Bronchial epithelial cell (primary cell): ENCODE results near the gene FBXL13. TPM values are rescaled to one million over a fixed set of nuclear protein-coding genes. Genes with fewer than 3 reads are reported as not detected.
A peak's percentile ranks its signal among the peaks of the same experiment; 100 is the strongest.

Experiments used
- DNase-seq: peaks from one replicate; pipeline ENCODE4 v3.0.0-alpha.2; 2010; ENCODE audit warnings: low read depth
- FAIRE-seq: peaks from 2 replicates; lab custom pipeline; 2011; peaks lifted over from hg19 to GRCh38; lab: Jason Lieb, UNC
- H3K27me3 ChIP-seq: 2 replicates; pipeline ENCODE4 v1.5.1; 2011; ENCODE audit warnings: low read length; ENCODE audit not compliant: control insufficient read depth, insufficient read depth
- H3K36me3 ChIP-seq: 2 replicates; pipeline ENCODE4 v1.5.1; 2011; ENCODE audit warnings: low read length; ENCODE audit not compliant: control insufficient read depth, insufficient read depth
- H3K4me3 ChIP-seq: 2 replicates; pipeline ENCODE4 v1.5.1; 2011; ENCODE audit warnings: mild to moderate bottlenecking, low read depth, low read length, control low read depth
- total RNA-seq: library from RNA; depleted of rRNA; stranded (reverse); fragments of >200 nt; gene quantifications from 2 replicates; pipeline ENCODE4 v1.2.1, GENCODE V29; 2014
- TF ChIP-seq, protein P1 (sequence below): IDR thresholded peaks from 2 replicates; pipeline ENCODE4 v1.5.1; 2011; ENCODE audit warnings: mild to moderate bottlenecking, moderate library complexity, low read length, control low read depth, inconsistent platforms; ENCODE audit not compliant: insufficient read depth, severe bottlenecking

The FBXL13 gene
- total RNA-seq, 1 donor from 2014 or later = 0.26 TPM

- H3K36me3 ChIP-seq = no peaks in the 10 kb centered on the region
- DNase-seq = peak; percentile 96
- H3K4me3 ChIP-seq = no peak overlapping the region
- no peak for FAIRE-seq
- TF ChIP-seq, protein P1, sequence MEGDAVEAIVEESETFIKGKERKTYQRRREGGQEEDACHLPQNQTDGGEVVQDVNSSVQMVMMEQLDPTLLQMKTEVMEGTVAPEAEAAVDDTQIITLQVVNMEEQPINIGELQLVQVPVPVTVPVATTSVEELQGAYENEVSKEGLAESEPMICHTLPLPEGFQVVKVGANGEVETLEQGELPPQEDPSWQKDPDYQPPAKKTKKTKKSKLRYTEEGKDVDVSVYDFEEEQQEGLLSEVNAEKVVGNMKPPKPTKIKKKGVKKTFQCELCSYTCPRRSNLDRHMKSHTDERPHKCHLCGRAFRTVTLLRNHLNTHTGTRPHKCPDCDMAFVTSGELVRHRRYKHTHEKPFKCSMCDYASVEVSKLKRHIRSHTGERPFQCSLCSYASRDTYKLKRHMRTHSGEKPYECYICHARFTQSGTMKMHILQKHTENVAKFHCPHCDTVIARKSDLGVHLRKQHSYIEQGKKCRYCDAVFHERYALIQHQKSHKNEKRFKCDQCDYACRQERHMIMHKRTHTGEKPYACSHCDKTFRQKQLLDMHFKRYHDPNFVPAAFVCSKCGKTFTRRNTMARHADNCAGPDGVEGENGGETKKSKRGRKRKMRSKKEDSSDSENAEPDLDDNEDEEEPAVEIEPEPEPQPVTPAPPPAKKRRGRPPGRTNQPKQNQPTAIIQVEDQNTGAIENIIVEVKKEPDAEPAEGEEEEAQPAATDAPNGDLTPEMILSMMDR = no peak
- H3K27me3 ChIP-seq = no peaks in the 10 kb centered on the region
Measured at GRCh38 chr7:102834999-102835398, 239.6 kb downstream of the FBXL13 start.

- TF ChIP-seq, protein P1 = no peak
- no peak for DNase-seq
Measured at GRCh38 chr7:102834466-102834865, 240.1 kb downstream of the FBXL13 start.

DNA sequence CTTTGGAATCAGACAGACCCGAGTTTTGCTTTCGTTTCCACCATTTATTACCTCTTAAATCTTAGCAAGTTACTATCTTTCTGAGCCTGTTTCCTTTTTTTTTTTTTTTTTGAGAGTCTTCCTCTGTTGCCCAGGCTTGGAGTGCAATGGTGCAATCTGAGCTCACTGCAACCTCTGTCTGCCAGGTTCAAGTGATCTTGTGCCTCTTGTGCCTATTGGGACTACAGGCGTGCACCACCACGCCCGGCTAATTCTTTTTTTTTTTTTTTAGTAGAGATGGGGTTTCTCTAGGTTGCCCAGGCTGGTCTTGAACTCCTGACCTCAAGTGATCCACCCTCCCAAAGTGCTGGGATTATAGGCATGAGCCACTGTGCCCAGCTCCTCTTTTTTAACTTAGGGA, 241.3 kb downstream of the FBXL13 start:
- Histone ChIP-seq H3K36me3 (no peaks in the 10 kb centered on the region), H3K4me3 (no peak overlapping the region), H3K27me3 (no peaks in the 10 kb centered on the region)
- TF ChIP-seq, protein P1 = no peak
- DNase-seq (no peak), FAIRE-seq (no peak)

More at GRCh38 chr7:102834466-102834865, 240.1 kb downstream of the FBXL13 start:
- H3K4me3 ChIP-seq = no peak overlapping the region
- no peaks in the 10 kb centered on the region for H3K27me3 ChIP-seq
- H3K36me3 ChIP-seq = no peaks in the 10 kb centered on the region
- FAIRE-seq = no peak

- Histone ChIP-seq H3K27me3 (no peaks in the 10 kb centered on the region), H3K36me3 (no peaks in the 10 kb centered on the region), H3K4me3 (no peak overlapping the region)
- FAIRE-seq (no peak), DNase-seq (no peak)
- TF ChIP-seq, protein P1 = no peak
Measured at GRCh38 chr7:102832674-102833073, 241.9 kb downstream of the FBXL13 start.

- no peak overlapping the region for H3K4me3 ChIP-seq
- no peaks in the 10 kb centered on the region for H3K27me3 ChIP-seq
- FAIRE-seq (no peak), DNase-seq (no peak)
- peaks cover 1% of the 10 kb centered on the region for H3K36me3 ChIP-seq
- TF ChIP-seq, protein P1 = no peak
Measured at GRCh38 chr7:102830197-102830596, 244.4 kb downstream of the FBXL13 start.

DNA sequence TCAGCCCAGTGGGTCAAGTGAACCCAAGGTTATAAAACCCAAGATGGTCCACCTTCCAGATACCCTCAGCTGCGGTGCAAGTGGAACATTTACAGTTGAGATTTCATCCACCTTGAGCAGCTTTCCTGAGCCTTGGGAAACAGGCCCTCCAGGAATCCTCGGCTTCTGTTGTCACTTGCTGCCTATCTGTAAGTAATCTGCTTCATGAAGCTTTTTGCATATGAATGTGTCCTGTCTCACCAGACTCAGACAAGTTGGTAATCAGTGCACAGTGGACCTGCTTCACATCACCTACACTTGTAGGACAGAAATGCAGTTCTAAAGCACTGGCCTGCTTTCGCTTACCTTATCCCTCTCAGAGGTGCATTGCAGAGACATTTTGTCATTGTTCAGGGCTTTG, 245.5 kb downstream of the FBXL13 start:
- H3K27me3 ChIP-seq = no peaks in the 10 kb centered on the region
- H3K4me3 ChIP-seq = no peak overlapping the region
- no peak for DNase-seq
- TF ChIP-seq, protein P1 = no peak
- FAIRE-seq = no peak
- peaks cover 1% of the 10 kb centered on the region for H3K36me3 ChIP-seq
